GM19455 (cell line): ENCODE results near the gene ATP6V1F.

ENCODE experiments used
- ATAC-seq: cut with Tn5 transposase; IDR thresholded peaks from one replicate; pipeline ENCODE4 v1.9.1; 2021; ENCODE audit not compliant: unreplicated experiment

ATP6V1F gene

DNA sequence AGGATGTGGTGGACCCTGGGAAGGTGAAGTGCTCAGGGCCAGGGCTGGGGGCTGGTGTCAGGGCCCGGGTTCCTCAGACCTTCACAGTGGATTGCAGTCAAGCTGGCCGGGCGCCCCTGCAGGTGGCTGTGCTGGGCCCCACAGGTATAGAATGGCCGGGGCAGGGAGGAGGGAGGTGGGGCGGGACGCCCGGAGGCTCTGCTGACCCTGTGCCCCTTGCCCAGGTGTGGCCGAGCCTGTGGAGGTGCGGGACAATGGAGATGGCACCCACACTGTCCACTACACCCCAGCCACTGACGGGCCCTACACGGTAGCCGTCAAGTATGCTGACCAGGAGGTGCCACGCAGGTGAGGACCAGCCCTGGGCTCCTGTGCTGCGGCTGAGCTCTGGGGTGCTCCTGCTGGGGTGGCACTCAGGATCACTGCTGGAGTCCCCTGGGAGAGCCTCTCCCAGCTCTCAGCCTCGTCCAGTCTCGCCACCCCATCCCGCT is 14.9 kb upstream of the ATP6V1F start:
- no peak for ATAC-seq

DNA sequence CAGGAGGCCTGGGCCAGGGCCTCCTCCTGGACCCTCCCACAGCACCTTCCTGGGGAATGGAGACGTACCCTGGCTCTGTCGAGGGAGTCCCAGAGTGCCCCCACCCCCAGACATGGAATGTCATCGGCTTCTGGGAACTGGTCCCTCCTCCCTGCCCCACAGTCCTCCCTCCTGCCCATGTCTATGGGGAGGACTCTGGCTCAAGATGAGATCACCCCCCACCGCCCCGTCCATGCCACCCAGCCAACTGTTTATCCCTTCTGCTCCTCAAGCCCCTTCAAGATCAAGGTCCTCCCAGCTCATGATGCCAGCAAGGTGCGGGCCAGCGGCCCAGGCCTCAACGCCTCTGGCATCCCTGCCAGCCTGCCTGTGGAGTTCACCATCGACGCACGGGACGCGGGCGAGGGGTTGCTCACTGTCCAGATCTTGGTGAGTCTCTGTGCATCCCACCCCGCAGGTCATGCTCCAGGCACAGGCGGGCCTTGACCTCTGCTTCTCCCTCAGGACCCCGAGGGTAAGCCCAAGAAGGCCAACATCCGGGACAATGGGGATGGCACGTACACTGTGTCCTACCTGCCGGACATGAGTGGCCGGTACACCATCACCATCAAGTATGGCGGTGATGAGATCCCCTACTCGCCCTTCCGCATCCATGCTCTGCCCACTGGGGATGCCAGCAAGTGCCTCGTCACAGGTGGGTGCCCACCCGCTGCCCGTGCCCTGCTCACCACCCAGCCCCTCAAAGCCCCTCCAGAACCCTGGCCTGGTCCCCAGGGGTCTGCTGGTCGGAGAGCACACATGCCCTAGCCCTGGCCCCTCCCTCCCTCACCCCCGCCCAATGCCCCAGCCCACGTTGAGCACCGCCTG is 14.1 kb upstream of the ATP6V1F start:
- ATAC-seq: no peak

DNA sequence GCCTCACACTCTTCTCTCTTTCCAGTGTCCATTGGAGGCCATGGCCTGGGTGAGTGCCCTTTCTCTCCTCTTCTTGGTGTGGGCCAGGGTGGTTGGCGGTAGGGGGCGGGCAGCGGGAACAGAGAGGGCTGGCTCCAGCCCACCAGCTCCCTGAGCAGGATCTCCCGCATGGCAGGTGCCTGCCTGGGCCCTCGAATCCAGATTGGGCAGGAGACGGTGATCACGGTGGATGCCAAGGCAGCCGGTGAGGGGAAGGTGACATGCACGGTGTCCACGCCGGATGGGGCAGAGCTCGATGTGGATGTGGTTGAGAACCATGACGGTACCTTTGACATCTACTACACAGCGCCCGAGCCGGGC is 13.5 kb upstream of the ATP6V1F start:
- no peak for ATAC-seq

DNA sequence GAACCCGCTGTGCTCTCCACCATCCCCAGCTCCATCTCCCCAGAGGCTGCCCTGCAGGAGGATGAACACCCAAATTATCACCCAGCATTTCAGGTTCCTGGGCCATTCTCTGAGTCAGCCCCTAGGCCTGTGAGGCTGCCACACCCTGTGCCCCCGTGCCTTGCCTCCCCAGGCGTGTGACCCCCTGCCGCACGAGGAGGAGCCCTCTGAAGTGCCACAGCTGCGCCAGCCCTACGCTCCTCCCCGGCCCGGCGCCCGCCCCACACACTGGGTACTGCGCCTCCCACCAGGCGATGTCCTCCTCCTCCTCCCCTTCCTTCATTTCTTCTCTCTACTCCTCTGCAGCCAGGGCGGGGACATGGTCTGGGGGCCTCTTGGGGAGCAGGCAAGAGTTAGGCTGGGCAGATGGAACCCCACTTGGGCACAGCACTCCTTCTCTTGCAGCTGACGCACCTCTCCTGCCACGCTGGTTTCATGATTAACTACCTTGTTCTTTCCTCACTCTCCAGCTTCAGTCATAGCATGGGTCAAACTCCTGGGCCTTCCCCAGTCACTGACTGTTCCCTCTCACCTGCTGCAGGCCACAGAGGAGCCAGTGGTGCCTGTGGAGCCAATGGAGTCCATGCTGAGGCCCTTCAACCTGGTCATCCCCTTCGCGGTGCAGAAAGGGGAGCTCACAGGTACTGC is 12.7 kb upstream of the ATP6V1F start:
- no peak for ATAC-seq

DNA sequence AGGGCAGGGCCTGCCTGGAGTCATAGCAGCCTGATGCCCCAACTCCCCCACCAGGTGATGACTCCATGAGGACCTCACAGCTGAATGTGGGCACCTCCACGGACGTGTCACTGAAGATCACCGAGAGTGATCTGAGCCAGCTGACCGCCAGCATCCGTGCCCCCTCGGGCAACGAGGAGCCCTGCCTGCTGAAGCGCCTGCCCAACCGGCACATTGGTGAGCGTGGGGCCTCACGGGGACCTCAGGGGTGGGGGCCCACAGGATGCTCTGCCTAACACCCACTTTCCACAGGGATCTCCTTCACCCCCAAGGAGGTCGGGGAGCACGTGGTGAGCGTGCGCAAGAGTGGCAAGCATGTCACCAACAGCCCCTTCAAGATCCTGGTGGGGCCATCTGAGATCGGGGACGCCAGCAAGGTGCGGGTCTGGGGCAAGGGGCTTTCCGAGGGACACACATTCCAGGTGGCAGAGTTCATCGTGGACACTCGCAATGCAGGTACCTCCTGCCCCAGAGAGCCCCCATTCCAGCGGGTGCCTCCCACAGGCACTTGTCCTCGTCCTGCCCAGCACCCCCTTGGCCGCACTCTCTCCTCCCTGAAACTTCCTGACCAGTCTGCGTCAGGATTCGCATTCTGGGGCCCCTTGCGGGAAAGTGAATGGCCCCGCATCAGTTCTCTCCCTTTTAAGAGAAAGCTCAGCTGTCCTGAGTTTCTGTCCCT is 10.0 kb upstream of the ATP6V1F start:
- ATAC-seq: no peak

DNA sequence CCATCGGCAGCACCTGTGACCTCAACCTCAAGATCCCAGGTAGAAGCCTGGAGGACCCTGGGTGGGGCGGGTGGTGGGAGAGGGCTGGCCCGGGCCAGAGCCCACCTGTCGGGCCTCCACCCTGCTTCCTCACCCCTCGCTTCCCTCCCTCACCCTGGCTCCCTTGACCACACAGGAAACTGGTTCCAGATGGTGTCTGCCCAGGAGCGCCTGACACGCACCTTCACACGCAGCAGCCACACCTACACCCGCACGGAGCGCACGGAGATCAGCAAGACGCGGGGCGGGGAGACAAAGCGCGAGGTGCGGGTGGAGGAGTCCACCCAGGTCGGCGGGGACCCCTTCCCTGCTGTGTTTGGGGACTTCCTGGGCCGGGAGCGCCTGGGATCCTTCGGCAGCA is 8.9 kb upstream of the ATP6V1F start:
- ATAC-seq: no peak

DNA sequence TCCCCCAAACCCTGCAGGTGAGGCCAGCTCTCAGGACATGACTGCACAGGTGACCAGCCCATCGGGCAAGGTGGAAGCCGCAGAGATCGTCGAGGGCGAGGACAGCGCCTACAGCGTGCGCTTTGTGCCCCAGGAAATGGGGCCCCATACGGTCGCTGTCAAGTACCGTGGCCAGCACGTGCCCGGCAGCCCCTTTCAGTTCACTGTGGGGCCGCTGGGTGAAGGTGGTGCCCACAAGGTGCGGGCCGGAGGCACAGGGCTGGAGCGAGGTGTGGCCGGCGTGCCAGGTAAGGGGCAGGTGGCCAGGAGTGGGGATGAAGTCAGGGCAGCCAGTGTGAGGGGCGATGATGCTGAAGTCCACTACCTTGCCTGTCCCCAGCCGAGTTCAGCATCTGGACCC is 8.3 kb upstream of the ATP6V1F start:
- ATAC-seq: no peak

DNA sequence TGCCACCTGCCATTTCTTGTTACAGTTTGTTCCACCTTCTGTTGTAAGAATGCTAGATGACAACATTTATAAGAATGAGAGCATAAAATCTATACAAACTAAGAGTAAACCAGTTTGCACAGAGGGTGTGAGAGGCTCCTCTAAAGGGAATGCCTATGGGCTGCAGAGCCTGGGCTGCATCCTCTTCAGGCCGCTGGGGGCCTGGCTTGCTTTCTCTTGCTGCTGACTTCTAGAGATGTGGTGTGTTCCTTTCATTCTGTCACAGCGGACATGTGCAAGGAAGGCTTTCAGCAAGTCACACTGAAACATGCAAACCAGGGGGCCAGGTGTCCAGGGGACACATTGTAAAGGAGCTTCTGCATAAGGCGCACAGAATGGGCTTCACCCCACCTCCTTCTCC is 7.1 kb upstream of the ATP6V1F start:
- ATAC-seq: no peak

DNA sequence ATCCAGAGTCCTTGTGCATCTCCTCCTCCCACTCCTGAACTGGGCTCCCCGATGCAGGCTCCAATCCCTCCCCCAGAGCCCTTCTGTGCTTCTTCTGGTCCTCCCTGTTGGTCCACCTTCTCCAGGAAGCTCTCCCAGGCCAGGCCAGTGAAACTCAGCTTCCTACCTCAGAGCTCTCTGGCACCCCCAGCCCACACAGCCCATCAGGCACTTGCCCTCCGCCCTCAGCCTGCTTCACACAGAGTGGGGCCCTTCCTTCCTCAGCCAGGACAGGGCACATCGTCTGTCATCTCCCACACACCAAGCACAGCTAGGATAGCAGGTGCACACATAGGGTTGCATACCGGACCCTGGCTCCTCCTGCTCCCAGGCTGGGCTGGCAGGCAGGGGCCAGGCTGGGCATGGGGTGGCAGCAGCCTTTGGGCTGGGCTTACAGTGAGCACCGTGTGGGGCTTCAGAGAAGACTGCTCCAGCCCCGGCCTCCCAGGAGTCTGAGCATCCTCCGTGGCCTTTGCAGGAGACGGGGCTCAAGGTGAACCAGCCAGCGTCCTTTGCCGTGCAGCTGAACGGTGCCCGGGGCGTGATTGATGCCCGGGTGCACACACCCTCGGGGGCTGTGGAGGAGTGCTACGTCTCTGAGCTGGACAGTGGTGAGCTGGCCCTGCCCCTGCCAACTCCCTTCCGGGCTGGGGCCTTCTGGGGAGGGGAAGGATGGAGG is 6.5 kb upstream of the ATP6V1F start:
- no peak for ATAC-seq

DNA sequence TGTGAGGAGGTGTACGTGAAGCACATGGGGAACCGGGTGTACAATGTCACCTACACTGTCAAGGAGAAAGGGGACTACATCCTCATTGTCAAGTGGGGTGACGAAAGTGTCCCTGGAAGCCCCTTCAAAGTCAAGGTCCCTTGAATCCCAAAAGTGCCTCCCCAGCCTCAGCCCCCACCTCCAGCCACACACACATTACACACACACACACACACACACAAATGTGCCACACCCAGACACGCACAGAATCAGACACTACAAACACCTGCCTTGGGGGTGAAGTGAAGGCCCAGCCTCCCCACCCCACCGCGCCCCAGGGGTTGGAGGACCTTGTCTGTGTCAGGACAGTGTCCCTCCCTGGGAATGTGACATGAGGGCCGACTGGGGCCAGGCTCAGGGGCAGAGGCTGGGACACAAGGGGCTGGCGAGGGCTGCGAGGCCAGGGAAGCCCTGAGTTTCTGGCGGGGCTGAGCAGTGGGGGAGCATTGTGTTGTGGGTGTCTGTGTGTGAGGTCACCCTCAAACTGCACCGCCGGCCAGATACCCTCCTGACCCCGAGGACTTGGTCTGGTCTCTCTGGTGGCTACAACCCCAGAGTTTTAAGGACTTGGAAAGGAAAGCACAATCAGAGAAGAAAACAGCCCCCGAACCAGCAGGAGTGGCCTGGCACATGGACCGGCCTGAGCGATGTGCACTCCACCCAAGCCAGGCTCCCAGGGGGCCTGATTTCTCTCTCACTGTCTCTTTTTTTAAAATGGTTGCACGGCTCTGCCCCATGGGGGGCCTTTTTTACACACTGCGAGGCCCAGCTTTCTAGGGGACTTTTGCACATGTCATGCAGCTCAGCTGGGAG is 4.0 kb upstream of the ATP6V1F start:
- ATAC-seq: no peak

DNA sequence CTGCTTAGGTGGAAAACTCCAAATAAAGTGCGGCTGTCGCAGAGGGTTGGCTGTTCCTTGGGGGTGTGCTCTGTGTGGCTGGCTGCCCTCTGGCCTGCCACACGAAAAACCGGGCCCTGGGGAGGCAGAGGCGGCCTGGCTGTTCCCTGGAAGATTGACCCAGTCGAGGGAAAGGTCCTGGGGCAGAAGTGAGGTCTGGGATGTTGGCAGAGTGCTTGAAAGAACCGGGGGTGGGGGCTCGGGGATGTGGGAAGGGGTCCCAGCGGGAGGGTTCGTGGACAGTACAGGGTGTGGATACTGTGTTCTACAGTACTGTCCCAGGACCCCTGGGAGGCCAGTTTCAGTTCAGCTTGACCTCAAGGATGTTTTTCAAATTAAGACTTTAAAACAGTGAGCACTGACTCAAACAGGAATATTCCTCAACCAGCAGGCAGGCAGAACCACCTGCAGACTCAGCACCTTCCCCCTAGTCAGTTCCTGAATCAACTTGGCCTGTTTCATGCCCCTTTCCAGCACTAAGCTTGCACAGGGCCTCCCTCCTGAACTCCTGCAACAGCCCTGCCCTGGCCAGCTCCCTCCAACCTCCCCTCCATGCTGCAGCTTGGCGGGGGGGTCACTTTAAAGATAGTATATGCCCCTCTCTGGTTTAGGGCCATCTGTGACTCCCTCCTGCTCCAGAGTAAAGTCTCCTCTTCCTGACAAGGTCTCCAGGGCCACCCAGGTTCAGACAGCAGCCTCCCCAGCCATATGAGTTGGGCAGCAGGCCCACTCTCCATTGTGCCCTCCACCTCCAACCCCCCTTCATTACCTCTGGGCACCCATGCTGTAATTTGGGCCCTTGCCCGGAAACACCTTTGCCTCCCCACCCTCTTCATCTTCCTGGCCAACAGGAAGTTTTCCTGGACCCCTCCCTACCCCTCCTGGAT is 3.2 kb upstream of the ATP6V1F start:
- no peak for ATAC-seq

DNA sequence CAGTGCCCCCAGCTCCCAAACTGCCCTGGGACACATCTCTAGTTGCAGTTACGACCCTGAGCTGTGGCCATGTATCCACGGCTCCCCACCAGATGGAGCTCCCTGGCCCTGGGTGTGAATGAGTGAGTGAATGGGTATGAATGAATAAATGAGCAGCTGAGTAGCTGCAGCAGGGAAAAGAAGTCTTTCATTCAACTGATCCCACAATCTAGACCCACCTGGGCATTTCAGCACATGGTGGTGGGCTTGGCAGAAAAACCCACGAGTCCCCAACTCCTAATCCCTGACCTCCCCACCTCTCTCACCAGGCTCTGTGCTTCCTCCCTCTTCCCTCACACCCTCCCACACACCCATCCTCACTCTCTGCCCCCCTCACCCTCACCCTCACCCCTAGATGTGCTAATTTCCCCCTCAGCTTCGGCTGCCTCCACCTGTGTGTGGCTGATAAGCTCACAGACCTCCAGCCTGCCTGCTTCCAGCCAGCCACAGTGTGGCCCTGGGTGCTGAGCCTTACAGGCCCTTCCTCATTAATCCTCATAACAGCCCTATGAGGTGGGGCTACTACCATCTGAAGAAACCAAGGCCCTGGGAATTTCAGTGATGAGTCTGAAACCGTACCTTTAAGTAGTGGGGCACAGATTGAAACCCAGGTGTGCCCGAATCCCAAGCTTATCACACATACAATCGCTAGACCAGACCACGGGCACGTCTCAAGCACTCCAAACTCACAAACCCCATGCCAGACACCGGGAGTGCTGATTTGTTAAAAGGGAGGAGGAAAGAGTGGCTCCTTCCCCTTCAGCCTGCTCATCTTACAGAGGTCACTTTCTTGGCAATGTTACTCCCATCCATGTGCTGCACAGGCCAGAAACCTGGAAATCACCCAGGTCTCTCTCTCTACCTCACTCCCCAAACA is 2.2 kb upstream of the ATP6V1F start:
- no peak for ATAC-seq

DNA sequence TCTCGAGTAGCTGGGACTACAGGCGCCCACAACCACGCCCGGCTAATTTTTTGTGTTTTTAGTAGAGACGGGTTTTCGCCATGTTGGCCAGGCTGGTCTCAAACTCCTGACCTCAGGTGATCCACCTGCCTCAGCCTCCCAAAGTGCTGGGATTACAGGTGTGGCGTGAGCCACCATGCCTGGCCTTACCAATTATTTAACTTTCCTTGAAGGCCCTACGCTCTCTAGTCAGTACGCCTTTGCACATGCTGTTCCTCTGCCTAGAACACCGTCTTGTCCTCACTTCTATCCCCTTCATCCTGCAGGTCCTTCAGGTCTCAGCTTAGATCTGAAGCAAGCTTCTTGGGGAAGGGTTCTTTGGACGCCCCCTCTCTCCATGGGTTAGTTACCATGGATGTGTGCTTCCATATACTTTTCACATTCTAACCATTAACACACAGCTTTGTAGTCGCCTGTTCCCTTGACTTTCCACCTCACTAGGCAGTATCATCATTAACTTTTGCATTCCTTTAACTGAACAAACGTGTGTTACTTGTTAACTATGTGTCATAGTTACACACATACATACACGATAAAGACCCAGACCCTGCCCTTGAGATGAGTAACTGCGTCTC is 592 bp upstream of the ATP6V1F start:
- no peak for ATAC-seq

DNA sequence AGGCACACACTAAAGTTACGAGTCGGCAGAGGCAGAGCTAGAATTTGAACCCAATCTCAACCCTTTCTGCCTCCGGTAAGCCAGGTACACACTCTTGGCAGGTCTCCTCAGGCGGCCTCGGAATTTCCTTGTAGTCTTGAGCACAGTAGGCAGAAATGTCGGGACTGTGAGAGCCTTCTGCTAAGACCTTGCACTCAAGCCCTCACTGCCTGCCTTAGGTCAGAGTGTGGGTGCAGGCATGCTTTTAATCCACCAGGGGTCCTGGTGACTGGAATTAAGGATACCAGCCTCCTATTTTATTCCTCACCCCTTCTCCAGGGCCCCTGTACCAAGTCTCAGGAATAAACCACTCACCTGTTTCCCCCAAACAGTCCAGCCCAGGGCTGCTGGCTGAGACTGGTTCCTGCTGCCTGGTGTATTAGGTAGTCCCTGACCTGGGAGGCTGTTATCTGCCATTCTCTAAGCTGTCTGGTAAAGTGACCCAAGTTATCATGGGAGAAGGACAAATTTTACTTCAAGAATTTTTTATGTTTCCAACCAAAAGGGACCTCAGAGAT is 855 bp downstream of the ATP6V1F start:
- peak; percentile 38 for ATAC-seq

DNA sequence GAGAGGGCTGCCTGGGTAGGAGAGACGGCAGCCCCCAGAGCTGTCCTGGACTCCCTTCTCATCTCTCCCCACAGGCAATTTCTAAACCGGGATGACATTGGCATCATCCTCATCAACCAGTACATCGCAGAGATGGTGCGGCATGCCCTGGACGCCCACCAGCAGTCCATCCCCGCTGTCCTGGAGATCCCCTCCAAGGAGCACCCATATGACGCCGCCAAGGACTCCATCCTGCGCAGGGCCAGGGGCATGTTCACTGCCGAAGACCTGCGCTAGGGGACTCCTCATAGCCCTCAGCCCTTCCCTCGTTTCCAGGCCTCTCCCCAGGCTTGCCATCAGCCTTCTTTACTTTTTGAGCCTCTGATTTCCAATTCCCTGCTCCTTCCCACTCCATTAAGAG is 2.6 kb downstream of the ATP6V1F start:
- no peak for ATAC-seq

DNA sequence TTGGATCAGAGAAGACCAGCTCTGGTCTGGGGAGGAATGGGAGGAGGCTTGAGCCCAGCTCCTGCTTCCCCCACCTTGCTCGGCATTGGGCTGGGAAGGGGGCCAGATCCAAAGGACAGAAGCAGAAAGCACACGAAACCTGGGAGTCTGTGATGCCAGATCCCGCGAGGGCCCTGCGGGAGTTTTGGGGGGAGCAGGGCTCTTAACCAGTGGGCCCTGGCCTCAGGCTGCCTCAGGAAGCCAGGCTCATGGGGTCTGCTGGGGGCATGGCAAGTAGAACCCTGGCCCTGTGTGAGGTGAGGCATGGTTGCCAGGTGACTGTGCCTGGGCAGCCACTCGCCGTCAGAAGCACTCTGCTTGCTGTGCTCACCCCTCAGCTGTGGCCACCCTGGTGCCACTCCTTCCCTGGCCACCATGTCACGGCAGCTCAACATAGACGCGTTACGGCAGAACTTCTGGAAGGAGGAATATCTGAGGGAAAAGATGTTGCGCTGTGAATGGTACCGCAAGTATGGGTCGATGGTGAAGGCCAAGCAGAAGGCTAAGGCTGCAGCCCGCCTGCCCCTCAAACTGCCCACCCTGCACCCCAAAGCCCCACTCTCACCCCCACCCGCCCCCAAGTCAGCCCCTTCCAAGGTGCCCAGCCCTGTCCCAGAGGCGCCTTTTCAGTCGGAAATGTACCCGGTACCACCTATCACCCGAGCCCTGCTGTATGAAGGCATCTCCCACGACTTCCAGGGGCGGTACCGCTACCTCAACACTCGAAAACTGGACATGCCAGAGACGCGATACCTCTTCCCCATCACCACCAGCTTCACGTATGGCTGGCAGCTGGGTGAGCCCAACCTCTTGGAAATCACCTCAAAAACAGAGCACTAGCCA is 3.6 kb downstream of the ATP6V1F start:
- ATAC-seq: no peak
